ENCODE data around the gene PECR. TPM values are rescaled to one million over a fixed set of nuclear protein-coding genes. Genes with fewer than 3 reads are reported as not detected.
A peak's percentile ranks its signal among the peaks of the same experiment; 100 is the strongest.

PECR gene
- total and polyA plus RNA-seq, 2 of the 13 experiments (the other 11 are each of a cell fraction or from before 2014, with no cell fraction given) = 151 to 153 TPM

DNA sequence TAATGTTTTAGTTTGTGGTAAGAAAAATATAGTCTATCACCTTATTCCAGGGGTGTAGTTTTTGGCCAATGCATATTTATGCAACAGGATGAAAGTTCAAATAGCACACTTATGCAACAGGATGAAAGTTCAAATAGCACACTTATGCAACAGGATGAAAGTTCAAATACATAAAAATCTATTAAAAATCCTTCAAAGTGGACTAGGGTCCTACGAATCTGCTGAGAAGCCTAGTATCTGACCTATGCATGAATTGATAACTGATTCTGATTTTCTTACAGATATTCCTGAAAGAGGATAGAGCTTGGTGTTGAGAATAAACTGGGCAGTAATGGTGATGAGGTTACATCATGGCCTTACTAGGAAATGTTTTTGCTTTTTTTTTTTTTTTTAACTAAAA lies 2.8 kb downstream of the PECR start (continued):
- TF ChIP-seq, protein P1, sequence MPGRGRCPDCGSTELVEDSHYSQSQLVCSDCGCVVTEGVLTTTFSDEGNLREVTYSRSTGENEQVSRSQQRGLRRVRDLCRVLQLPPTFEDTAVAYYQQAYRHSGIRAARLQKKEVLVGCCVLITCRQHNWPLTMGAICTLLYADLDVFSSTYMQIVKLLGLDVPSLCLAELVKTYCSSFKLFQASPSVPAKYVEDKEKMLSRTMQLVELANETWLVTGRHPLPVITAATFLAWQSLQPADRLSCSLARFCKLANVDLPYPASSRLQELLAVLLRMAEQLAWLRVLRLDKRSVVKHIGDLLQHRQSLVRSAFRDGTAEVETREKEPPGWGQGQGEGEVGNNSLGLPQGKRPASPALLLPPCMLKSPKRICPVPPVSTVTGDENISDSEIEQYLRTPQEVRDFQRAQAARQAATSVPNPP (CRISPR knock-in tag; IDR thresholded peaks at IDR 0.05) = 0 out of 2 replicates have a peak, but pooled peaks have one; percentile 36
- TF ChIP-seq, protein P2, sequence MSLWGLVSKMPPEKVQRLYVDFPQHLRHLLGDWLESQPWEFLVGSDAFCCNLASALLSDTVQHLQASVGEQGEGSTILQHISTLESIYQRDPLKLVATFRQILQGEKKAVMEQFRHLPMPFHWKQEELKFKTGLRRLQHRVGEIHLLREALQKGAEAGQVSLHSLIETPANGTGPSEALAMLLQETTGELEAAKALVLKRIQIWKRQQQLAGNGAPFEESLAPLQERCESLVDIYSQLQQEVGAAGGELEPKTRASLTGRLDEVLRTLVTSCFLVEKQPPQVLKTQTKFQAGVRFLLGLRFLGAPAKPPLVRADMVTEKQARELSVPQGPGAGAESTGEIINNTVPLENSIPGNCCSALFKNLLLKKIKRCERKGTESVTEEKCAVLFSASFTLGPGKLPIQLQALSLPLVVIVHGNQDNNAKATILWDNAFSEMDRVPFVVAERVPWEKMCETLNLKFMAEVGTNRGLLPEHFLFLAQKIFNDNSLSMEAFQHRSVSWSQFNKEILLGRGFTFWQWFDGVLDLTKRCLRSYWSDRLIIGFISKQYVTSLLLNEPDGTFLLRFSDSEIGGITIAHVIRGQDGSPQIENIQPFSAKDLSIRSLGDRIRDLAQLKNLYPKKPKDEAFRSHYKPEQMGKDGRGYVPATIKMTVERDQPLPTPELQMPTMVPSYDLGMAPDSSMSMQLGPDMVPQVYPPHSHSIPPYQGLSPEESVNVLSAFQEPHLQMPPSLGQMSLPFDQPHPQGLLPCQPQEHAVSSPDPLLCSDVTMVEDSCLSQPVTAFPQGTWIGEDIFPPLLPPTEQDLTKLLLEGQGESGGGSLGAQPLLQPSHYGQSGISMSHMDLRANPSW (CRISPR knock-in tag; IDR thresholded peaks at IDR 0.05; ENCODE audit: borderline replicate concordance) = peak; percentile 84
- TF ChIP-seq JUND (CRISPR knock-in tag; IDR thresholded peaks at IDR 0.05) = no peak
- TF ChIP-seq, protein P3, sequence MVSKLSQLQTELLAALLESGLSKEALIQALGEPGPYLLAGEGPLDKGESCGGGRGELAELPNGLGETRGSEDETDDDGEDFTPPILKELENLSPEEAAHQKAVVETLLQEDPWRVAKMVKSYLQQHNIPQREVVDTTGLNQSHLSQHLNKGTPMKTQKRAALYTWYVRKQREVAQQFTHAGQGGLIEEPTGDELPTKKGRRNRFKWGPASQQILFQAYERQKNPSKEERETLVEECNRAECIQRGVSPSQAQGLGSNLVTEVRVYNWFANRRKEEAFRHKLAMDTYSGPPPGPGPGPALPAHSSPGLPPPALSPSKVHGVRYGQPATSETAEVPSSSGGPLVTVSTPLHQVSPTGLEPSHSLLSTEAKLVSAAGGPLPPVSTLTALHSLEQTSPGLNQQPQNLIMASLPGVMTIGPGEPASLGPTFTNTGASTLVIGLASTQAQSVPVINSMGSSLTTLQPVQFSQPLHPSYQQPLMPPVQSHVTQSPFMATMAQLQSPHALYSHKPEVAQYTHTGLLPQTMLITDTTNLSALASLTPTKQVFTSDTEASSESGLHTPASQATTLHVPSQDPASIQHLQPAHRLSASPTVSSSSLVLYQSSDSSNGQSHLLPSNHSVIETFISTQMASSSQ (IDR thresholded peaks at IDR 0.05; ENCODE audit: low read depth) = peak; percentile 61
- TF ChIP-seq, protein P3 (CRISPR knock-in tag; IDR thresholded peaks at IDR 0.05; ENCODE audit: borderline replicate concordance) = no peak
- TF ChIP-seq, protein P4, sequence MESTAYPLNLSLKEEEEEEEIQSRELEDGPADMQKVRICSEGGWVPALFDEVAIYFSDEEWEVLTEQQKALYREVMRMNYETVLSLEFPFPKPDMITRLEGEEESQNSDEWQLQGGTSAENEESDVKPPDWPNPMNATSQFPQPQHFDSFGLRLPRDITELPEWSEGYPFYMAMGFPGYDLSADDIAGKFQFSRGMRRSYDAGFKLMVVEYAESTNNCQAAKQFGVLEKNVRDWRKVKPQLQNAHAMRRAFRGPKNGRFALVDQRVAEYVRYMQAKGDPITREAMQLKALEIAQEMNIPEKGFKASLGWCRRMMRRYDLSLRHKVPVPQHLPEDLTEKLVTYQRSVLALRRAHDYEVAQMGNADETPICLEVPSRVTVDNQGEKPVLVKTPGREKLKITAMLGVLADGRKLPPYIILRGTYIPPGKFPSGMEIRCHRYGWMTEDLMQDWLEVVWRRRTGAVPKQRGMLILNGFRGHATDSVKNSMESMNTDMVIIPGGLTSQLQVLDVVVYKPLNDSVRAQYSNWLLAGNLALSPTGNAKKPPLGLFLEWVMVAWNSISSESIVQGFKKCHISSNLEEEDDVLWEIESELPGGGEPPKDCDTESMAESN (CRISPR knock-in tag; conservative IDR thresholded peaks at IDR 0.05) = peak; percentile 72; the same call in 1 of the 2 replicates
- TF ChIP-seq, protein P5, sequence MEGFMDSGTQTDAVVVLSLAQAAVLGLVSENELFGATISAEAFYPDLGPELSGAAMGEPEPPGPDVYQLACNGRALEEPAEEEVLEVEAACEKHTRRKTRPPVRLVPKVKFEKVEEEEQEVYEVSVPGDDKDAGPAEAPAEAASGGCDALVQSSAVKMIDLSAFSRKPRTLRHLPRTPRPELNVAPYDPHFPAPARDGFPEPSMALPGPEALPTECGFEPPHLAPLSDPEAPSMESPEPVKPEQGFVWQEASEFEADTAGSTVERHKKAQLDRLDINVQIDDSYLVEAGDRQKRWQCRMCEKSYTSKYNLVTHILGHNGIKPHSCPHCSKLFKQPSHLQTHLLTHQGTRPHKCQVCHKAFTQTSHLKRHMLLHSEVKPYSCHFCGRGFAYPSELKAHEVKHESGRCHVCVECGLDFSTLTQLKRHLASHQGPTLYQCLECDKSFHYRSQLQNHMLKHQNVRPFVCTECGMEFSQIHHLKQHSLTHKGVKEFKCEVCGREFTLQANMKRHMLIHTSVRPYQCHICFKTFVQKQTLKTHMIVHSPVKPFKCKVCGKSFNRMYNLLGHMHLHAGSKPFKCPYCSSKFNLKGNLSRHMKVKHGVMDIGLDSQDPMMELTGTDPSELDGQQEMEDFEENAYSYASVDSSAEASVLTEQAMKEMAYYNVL (CRISPR knock-in tag; IDR thresholded peaks at IDR 0.05; ENCODE audit: borderline replicate concordance) = no peak
- TF ChIP-seq, protein P6, sequence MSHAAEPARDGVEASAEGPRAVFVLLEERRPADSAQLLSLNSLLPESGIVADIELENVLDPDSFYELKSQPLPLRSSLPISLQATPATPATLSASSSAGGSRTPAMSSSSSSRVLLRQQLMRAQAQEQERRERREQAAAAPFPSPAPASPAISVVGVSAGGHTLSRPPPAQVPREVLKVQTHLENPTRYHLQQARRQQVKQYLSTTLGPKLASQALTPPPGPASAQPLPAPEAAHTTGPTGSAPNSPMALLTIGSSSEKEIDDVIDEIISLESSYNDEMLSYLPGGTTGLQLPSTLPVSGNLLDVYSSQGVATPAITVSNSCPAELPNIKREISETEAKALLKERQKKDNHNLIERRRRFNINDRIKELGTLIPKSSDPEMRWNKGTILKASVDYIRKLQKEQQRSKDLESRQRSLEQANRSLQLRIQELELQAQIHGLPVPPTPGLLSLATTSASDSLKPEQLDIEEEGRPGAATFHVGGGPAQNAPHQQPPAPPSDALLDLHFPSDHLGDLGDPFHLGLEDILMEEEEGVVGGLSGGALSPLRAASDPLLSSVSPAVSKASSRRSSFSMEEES (CRISPR knock-in tag; IDR thresholded peaks at IDR 0.05) = peak; percentile 83
